ENCODE data around the gene RAB27B.
"Not testable (repeated sequence)": the region's sequence is repeated elsewhere in the genome, so short reads cannot be mapped to it uniquely, and the experiment has no call there.

RAB27B gene

GRCh38 chr18:54820785-54821275, 7.4 kb upstream of the RAB27B start:
- not testable (repeated sequence) for H3K9ac ChIP-seq (ENCODE audit: low read length); H3K27me3 ChIP-seq (ENCODE audit: control insufficient read depth, insufficient read depth, low read length); H3K36me3 ChIP-seq (ENCODE audit: control insufficient read depth, low read depth, low read length); H3K9me3 ChIP-seq (ENCODE audit: control insufficient read depth, low read depth, low read length); H3K27ac ChIP-seq (ENCODE audit: low read length); H3K4me3 ChIP-seq (ENCODE audit: low read length); H3K4me1 ChIP-seq (ENCODE audit: control insufficient read depth, low read depth, low read length)

- H3K27ac ChIP-seq (ENCODE audit: low read length), result no peak overlapping the region
- H3K9ac ChIP-seq (ENCODE audit: low read length), result no peak overlapping the region
- no peaks in the 10 kb centered on the region for H3K4me1 ChIP-seq (ENCODE audit: control insufficient read depth, low read depth, low read length)
- no peaks in the 10 kb centered on the region for H3K9me3 ChIP-seq (ENCODE audit: control insufficient read depth, low read depth, low read length)
- H3K27me3 ChIP-seq (ENCODE audit: control insufficient read depth, insufficient read depth, low read length), result peaks cover 19% of the 10 kb centered on the region
- H3K36me3 ChIP-seq (ENCODE audit: control insufficient read depth, low read depth, low read length), result no peaks in the 10 kb centered on the region
- no peak overlapping the region for H3K4me3 ChIP-seq (ENCODE audit: low read length)
Observed at GRCh38 chr18:54822872-54823845, 5.1 kb upstream of the RAB27B start.

- H3K9me3 ChIP-seq (ENCODE audit: control insufficient read depth, low read depth, low read length), result no peaks in the 10 kb centered on the region
- no peak overlapping the region for H3K27ac ChIP-seq (ENCODE audit: low read length)
- H3K4me1 ChIP-seq (ENCODE audit: control insufficient read depth, low read depth, low read length), result peaks cover 5% of the 10 kb centered on the region
- H3K27me3 ChIP-seq (ENCODE audit: control insufficient read depth, insufficient read depth, low read length), result peaks cover 22% of the 10 kb centered on the region
- H3K36me3 ChIP-seq (ENCODE audit: control insufficient read depth, low read depth, low read length), result no peaks in the 10 kb centered on the region
- no peak overlapping the region for H3K4me3 ChIP-seq (ENCODE audit: low read length)
- no peak overlapping the region for H3K9ac ChIP-seq (ENCODE audit: low read length)
Observed at GRCh38 chr18:54824761-54825160, 3.5 kb upstream of the RAB27B start.

- peaks cover 24% of the 10 kb centered on the region for H3K27me3 ChIP-seq (ENCODE audit: control insufficient read depth, insufficient read depth, low read length)
- no peak overlapping the region for H3K9ac ChIP-seq (ENCODE audit: low read length)
- H3K4me3 ChIP-seq (ENCODE audit: low read length), result no peak overlapping the region
- no peak overlapping the region for H3K27ac ChIP-seq (ENCODE audit: low read length)
- peaks cover 5% of the 10 kb centered on the region for H3K4me1 ChIP-seq (ENCODE audit: control insufficient read depth, low read depth, low read length)
- H3K9me3 ChIP-seq (ENCODE audit: control insufficient read depth, low read depth, low read length), result no peaks in the 10 kb centered on the region
- H3K36me3 ChIP-seq (ENCODE audit: control insufficient read depth, low read depth, low read length), result no peaks in the 10 kb centered on the region
Observed at GRCh38 chr18:54825601-54826344, 2.5 kb upstream of the RAB27B start.

GRCh38 chr18:54828986-54829385, 709 bp downstream of the RAB27B start:
- peaks cover 24% of the 10 kb centered on the region for H3K27me3 ChIP-seq (ENCODE audit: control insufficient read depth, insufficient read depth, low read length)
- peak overlapping the region; percentile 67 for H3K4me3 ChIP-seq (ENCODE audit: low read length)
- H3K4me1 ChIP-seq (ENCODE audit: control insufficient read depth, low read depth, low read length), result peaks cover 5% of the 10 kb centered on the region
- H3K36me3 ChIP-seq (ENCODE audit: control insufficient read depth, low read depth, low read length), result no peaks in the 10 kb centered on the region
- H3K9ac ChIP-seq (ENCODE audit: low read length), result peak overlapping the region; percentile 10
- no peak overlapping the region for H3K27ac ChIP-seq (ENCODE audit: low read length)
- no peaks in the 10 kb centered on the region for H3K9me3 ChIP-seq (ENCODE audit: control insufficient read depth, low read depth, low read length)

- H3K27me3 ChIP-seq (ENCODE audit: control insufficient read depth, insufficient read depth, low read length), result peaks cover 24% of the 10 kb centered on the region
- H3K4me3 ChIP-seq (ENCODE audit: low read length), result no peak overlapping the region
- H3K4me1 ChIP-seq (ENCODE audit: control insufficient read depth, low read depth, low read length), result peaks cover 5% of the 10 kb centered on the region
- no peaks in the 10 kb centered on the region for H3K36me3 ChIP-seq (ENCODE audit: control insufficient read depth, low read depth, low read length)
- no peak overlapping the region for H3K27ac ChIP-seq (ENCODE audit: low read length)
- no peak overlapping the region for H3K9ac ChIP-seq (ENCODE audit: low read length)
- no peaks in the 10 kb centered on the region for H3K9me3 ChIP-seq (ENCODE audit: control insufficient read depth, low read depth, low read length)
Observed at GRCh38 chr18:54829856-54830255, 1.6 kb downstream of the RAB27B start.

GRCh38 chr18:54830260-54830659, 2.0 kb downstream of the RAB27B start:
- H3K27ac ChIP-seq (ENCODE audit: low read length), result no peak overlapping the region

GRCh38 chr18:54830866-54831265, 2.6 kb downstream of the RAB27B start:
- peaks cover 24% of the 10 kb centered on the region for H3K27me3 ChIP-seq (ENCODE audit: control insufficient read depth, insufficient read depth, low read length)
- no peak overlapping the region for H3K27ac ChIP-seq (ENCODE audit: low read length)
- H3K36me3 ChIP-seq (ENCODE audit: control insufficient read depth, low read depth, low read length), result no peaks in the 10 kb centered on the region
- H3K4me3 ChIP-seq (ENCODE audit: low read length), result no peak overlapping the region
- H3K4me1 ChIP-seq (ENCODE audit: control insufficient read depth, low read depth, low read length), result peaks cover 5% of the 10 kb centered on the region
- H3K9me3 ChIP-seq (ENCODE audit: control insufficient read depth, low read depth, low read length), result no peaks in the 10 kb centered on the region
- no peak overlapping the region for H3K9ac ChIP-seq (ENCODE audit: low read length)

More at GRCh38 chr18:54830260-54830659, 2.0 kb downstream of the RAB27B start:
- Histone ChIP-seq H3K4me3 (ENCODE audit: low read length) (no peak overlapping the region), H3K9ac (ENCODE audit: low read length) (no peak overlapping the region), H3K9me3 (ENCODE audit: control insufficient read depth, low read depth, low read length) (no peaks in the 10 kb centered on the region), H3K36me3 (ENCODE audit: control insufficient read depth, low read depth, low read length) (no peaks in the 10 kb centered on the region), H3K4me1 (ENCODE audit: control insufficient read depth, low read depth, low read length) (peaks cover 5% of the 10 kb centered on the region), H3K27me3 (ENCODE audit: control insufficient read depth, insufficient read depth, low read length) (peaks cover 24% of the 10 kb centered on the region)

- H3K4me1 ChIP-seq (ENCODE audit: control insufficient read depth, low read depth, low read length), result no peaks in the 10 kb centered on the region
- no peaks in the 10 kb centered on the region for H3K36me3 ChIP-seq (ENCODE audit: control insufficient read depth, low read depth, low read length)
- no peak overlapping the region for H3K9ac ChIP-seq (ENCODE audit: low read length)
- H3K27me3 ChIP-seq (ENCODE audit: control insufficient read depth, insufficient read depth, low read length), result no peaks in the 10 kb centered on the region
- H3K27ac ChIP-seq (ENCODE audit: low read length), result no peak overlapping the region
- H3K4me3 ChIP-seq (ENCODE audit: low read length), result no peak overlapping the region
- H3K9me3 ChIP-seq (ENCODE audit: control insufficient read depth, low read depth, low read length), result no peaks in the 10 kb centered on the region
Observed at GRCh38 chr18:54835944-54836343, 7.7 kb downstream of the RAB27B start.

GRCh38 chr18:54843314-54843713, 15.0 kb downstream of the RAB27B start:
- Histone ChIP-seq H3K4me1 (ENCODE audit: control insufficient read depth, low read depth, low read length) (no peaks in the 10 kb centered on the region), H3K9me3 (ENCODE audit: control insufficient read depth, low read depth, low read length) (no peaks in the 10 kb centered on the region), H3K36me3 (ENCODE audit: control insufficient read depth, low read depth, low read length) (no peaks in the 10 kb centered on the region), H3K4me3 (ENCODE audit: low read length) (no peak overlapping the region), H3K27me3 (ENCODE audit: control insufficient read depth, insufficient read depth, low read length) (no peaks in the 10 kb centered on the region), H3K27ac (ENCODE audit: low read length) (no peak overlapping the region), H3K9ac (ENCODE audit: low read length) (no peak overlapping the region)

GRCh38 chr18:54845787-54846186, 17.5 kb downstream of the RAB27B start:
- Histone ChIP-seq H3K9ac (ENCODE audit: low read length) (no peak overlapping the region), H3K36me3 (ENCODE audit: control insufficient read depth, low read depth, low read length) (no peaks in the 10 kb centered on the region), H3K4me3 (ENCODE audit: low read length) (no peak overlapping the region), H3K27me3 (ENCODE audit: control insufficient read depth, insufficient read depth, low read length) (no peaks in the 10 kb centered on the region), H3K4me1 (ENCODE audit: control insufficient read depth, low read depth, low read length) (no peaks in the 10 kb centered on the region), H3K9me3 (ENCODE audit: control insufficient read depth, low read depth, low read length) (no peaks in the 10 kb centered on the region), H3K27ac (ENCODE audit: low read length) (no peak overlapping the region)

All from iPS-18a (cell line).